ENCODE results near the gene LDLRAD3. TPM values are rescaled to one million over a fixed set of nuclear protein-coding genes. Genes with fewer than 3 reads are reported as not detected.

Gene LDLRAD3
- total RNA-seq, 4 donors from 2014 or later, result 0.37 to 43.2 (median 3.7) TPM

- in situ Hi-C loops (cut with MboI; ENCODE audit: low pct_ligation_motif_present in 1 of 4, low pct_unique_long_range_greater_than_20kb in 1 of 4, low sequenced_read_pairs in 3 of 4), result no loop called here
- DNase-seq, result peak; percentile 10
- WGBS, 2 donors (ENCODE audit: low coverage in 1 of 2), result 38 to 50% methylated on average over 6 to 10 of the region's 10 CpGs
These were observed 25.5 kb downstream of the LDLRAD3 start for GRCh38 chr11:35969089-35970042.

GRCh38 chr11:35970445-35970844, 26.6 kb downstream of the LDLRAD3 start:
- WGBS, 2 donors (ENCODE audit: low coverage in 1 of 2), result 86% methylated on average over 3 of the region's 3 CpGs; no CpG with 5 or more reads in 1 of the 2 donors
- intact Hi-C loops (cut with DNase I; ENCODE audit: low total_unique reads), result loop anchor here (2.0 kb wide), 1 partner anchor 58 kb away; no protein-coding TSS in a partner anchor
- no peak overlapping the region for H3K27ac ChIP-seq

More at GRCh38 chr11:35969089-35970042, 25.5 kb downstream of the LDLRAD3 start:
- TF ChIP-seq EP300 (IDR thresholded peaks at IDR 0.05; ENCODE audit: low read depth) (no peak), POLR2AphosphoS5 (IDR thresholded peaks at IDR 0.05) (no peak), CTCF (IDR thresholded peaks at IDR 0.05) (no peak), POLR2A (IDR thresholded peaks at IDR 0.05) (no peak)
- H3K9me3 ChIP-seq, result peaks cover 0 to 3% of the 10 kb centered on the region in 2 donors
- intact Hi-C loops (cut with DNase I; ENCODE audit: low total_unique reads), result loop anchor here (2.0 kb wide), 1 partner anchor 59 kb away; no protein-coding TSS in a partner anchor
- H3K27me3 ChIP-seq, result no peaks in the 10 kb centered on the region
- H3K4me1 ChIP-seq, result peaks cover 0 to 13% (median 7%) of the 10 kb centered on the region in 4 donors
- peak overlapping the region in 2 of 4 donors; percentile 15 to 28 for H3K27ac ChIP-seq
- H3K4me3 ChIP-seq, result no peak overlapping the region
- H3K36me3 ChIP-seq, result no peaks in the 10 kb centered on the region

GRCh38 chr11:35971841-35972422, 28.1 kb downstream of the LDLRAD3 start:
- DNase-seq, result no peak
- H3K27ac ChIP-seq, result no peak overlapping the region
- H3K4me3 ChIP-seq, result no peak overlapping the region
- no peaks in the 10 kb centered on the region for H3K36me3 ChIP-seq
- H3K9me3 ChIP-seq, result peaks cover 0 to 4% of the 10 kb centered on the region in 2 donors
- peaks cover 0 to 13% (median 7%) of the 10 kb centered on the region in 4 donors for H3K4me1 ChIP-seq
- 72 to 79% methylated on average over 4 to 5 of the region's 5 CpGs for WGBS, 2 donors (ENCODE audit: low coverage in 1 of 2)
- intact Hi-C loops (cut with DNase I; ENCODE audit: low total_unique reads), result loop anchor here (2.0 kb wide), 1 partner anchor 57 kb away; no protein-coding TSS in a partner anchor
- H3K27me3 ChIP-seq, result no peaks in the 10 kb centered on the region
- in situ Hi-C loops (cut with MboI; ENCODE audit: low pct_ligation_motif_present in 1 of 4, low pct_unique_long_range_greater_than_20kb in 1 of 4, low sequenced_read_pairs in 3 of 4), result no loop called here
- no peak for TF ChIP-seq POLR2AphosphoS5 (IDR thresholded peaks at IDR 0.05)
- TF ChIP-seq CTCF (IDR thresholded peaks at IDR 0.05), result no peak
- TF ChIP-seq POLR2A (IDR thresholded peaks at IDR 0.05), result no peak
- no peak for TF ChIP-seq EP300 (IDR thresholded peaks at IDR 0.05; ENCODE audit: low read depth)

More at GRCh38 chr11:35970445-35970844, 26.6 kb downstream of the LDLRAD3 start:
- TF ChIP-seq POLR2A (IDR thresholded peaks at IDR 0.05) (no peak), CTCF (IDR thresholded peaks at IDR 0.05) (no peak), POLR2AphosphoS5 (IDR thresholded peaks at IDR 0.05) (no peak), EP300 (IDR thresholded peaks at IDR 0.05; ENCODE audit: low read depth) (no peak)
- DNase-seq, result no peak
- Histone ChIP-seq H3K27me3 (no peaks in the 10 kb centered on the region), H3K4me1 (peaks cover 0 to 13% (median 7%) of the 10 kb centered on the region in 4 donors), H3K36me3 (no peaks in the 10 kb centered on the region), H3K9me3 (peaks cover 0 to 4% of the 10 kb centered on the region in 2 donors), H3K4me3 (no peak overlapping the region)
- in situ Hi-C loops (cut with MboI; ENCODE audit: low pct_ligation_motif_present in 1 of 4, low pct_unique_long_range_greater_than_20kb in 1 of 4, low sequenced_read_pairs in 3 of 4), result no loop called here
